Hepatocyte (in vitro differentiated cells): ENCODE measurements around the gene POLR3K.

Experiments
- CTCF ChIP-seq: fragments of 200-600 bp; sonication (generic); IDR thresholded peaks from 2 replicates; pipeline ENCODE4 v1.5.1; 2016; ENCODE audit warnings: antibody characterized with exemption, mild to moderate bottlenecking; ENCODE audit not compliant: poor library complexity
- EZH2 ChIP-seq: fragments of 200-600 bp; sonication (generic); IDR thresholded peaks from 2 replicates; pipeline ENCODE4 v1.6.1; 2016; ENCODE audit warnings: antibody characterized with exemption, mild to moderate bottlenecking, borderline replicate concordance

- TF ChIP-seq EZH2 = no peak
- TF ChIP-seq CTCF = no peak
These were observed 11.3 kb downstream of the POLR3K start for GRCh38 chr16:42069-42457.
